ENCODE measurements around the gene DCPS.

The DCPS gene

GRCh38 chr11:126268361-126268707 is 35.5 kb upstream of the DCPS start:
- no peak overlapping the region for H2AFZ ChIP-seq (ENCODE audit: low read depth, low read length, severe bottlenecking)
- H3K36me3 ChIP-seq (ENCODE audit: low read length): no peaks in the 10 kb centered on the region

GRCh38 chr11:126268708-126269579 is 34.9 kb upstream of the DCPS start, which contains the start of the genes FOXRED1 and SRPRA:
Gene FOXRED1, plus strand, starts transcription at chr11:126269154. Its CDS starts 53 bp downstream, at chr11:126269207.
Gene SRPRA, minus strand, starts transcription at chr11:126268895. Its CDS starts 91 bp downstream, at chr11:126268804.
- peak within 1 kb of the TSS; percentile 76 for H2AFZ ChIP-seq (ENCODE audit: low read depth, low read length, severe bottlenecking)
- peak within 1 kb of the TSS; percentile 74 for H3K9ac ChIP-seq (ENCODE audit: low read length)
- H4K20me1 ChIP-seq (ENCODE audit: low read depth, low read length): no peaks in the 10 kb centered on the region
- 0 out of 2 replicates have a peak within 1 kb of the TSS, but pooled peaks have one; percentile 23 for H3K27ac ChIP-seq (ENCODE audit: low read depth, low read length)
- peak within 1 kb of the TSS; percentile 75 for H3K4me3 ChIP-seq (ENCODE audit: insufficient read depth, low read length, poor library complexity, severe bottlenecking)
- H3K9me2 ChIP-seq (replicated peaks; ENCODE audit: insufficient read depth, low read length): no peaks in the 10 kb centered on the region
- TF ChIP-seq, protein P1, sequence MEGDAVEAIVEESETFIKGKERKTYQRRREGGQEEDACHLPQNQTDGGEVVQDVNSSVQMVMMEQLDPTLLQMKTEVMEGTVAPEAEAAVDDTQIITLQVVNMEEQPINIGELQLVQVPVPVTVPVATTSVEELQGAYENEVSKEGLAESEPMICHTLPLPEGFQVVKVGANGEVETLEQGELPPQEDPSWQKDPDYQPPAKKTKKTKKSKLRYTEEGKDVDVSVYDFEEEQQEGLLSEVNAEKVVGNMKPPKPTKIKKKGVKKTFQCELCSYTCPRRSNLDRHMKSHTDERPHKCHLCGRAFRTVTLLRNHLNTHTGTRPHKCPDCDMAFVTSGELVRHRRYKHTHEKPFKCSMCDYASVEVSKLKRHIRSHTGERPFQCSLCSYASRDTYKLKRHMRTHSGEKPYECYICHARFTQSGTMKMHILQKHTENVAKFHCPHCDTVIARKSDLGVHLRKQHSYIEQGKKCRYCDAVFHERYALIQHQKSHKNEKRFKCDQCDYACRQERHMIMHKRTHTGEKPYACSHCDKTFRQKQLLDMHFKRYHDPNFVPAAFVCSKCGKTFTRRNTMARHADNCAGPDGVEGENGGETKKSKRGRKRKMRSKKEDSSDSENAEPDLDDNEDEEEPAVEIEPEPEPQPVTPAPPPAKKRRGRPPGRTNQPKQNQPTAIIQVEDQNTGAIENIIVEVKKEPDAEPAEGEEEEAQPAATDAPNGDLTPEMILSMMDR (IDR thresholded peaks at IDR 0.05; ENCODE audit: insufficient read depth, low read length, poor library complexity, severe bottlenecking): no peak
- TF ChIP-seq EZH2phosphoT487 (conservative IDR thresholded peaks at IDR 0.05; ENCODE audit: low read length): no peak
- no peaks in the 10 kb centered on the region for H3K36me3 ChIP-seq (ENCODE audit: low read length)
- peak within 1 kb of the TSS; percentile 80 for H3K4me2 ChIP-seq (ENCODE audit: low read depth, low read length, poor library complexity, severe bottlenecking)
- no peaks in the 10 kb centered on the region for H3K27me3 ChIP-seq (ENCODE audit: low read length)
- no peaks in the 10 kb centered on the region for H3K9me3 ChIP-seq (ENCODE audit: insufficient read depth, low read length)
- no peaks in the 10 kb centered on the region for H3F3A ChIP-seq (ENCODE audit: insufficient read depth)
- H3K79me2 ChIP-seq (ENCODE audit: insufficient read depth, low read length): peaks cover 25% of the 10 kb centered on the region

More at GRCh38 chr11:126268361-126268707, 35.5 kb upstream of the DCPS start:
- TF ChIP-seq, protein P1 (IDR thresholded peaks at IDR 0.05; ENCODE audit: insufficient read depth, low read length, poor library complexity, severe bottlenecking): no peak
- TF ChIP-seq EZH2phosphoT487 (conservative IDR thresholded peaks at IDR 0.05; ENCODE audit: low read length): no peak
- H3K4me2 ChIP-seq (ENCODE audit: low read depth, low read length, poor library complexity, severe bottlenecking): peak overlapping the region; percentile 80
- no peaks in the 10 kb centered on the region for H3K9me2 ChIP-seq (replicated peaks; ENCODE audit: insufficient read depth, low read length)
- H3F3A ChIP-seq (ENCODE audit: insufficient read depth): no peaks in the 10 kb centered on the region
- H3K9ac ChIP-seq (ENCODE audit: low read length): peak overlapping the region; percentile 74
- H3K27ac ChIP-seq (ENCODE audit: low read depth, low read length): 0 out of 2 replicates have a peak overlapping the region, but pooled peaks have one; percentile 23
- no peaks in the 10 kb centered on the region for H3K9me3 ChIP-seq (ENCODE audit: insufficient read depth, low read length)
- no peaks in the 10 kb centered on the region for H4K20me1 ChIP-seq (ENCODE audit: low read depth, low read length)
- H3K27me3 ChIP-seq (ENCODE audit: low read length): no peaks in the 10 kb centered on the region
- peak overlapping the region; percentile 57 for H3K4me3 ChIP-seq (ENCODE audit: insufficient read depth, low read length, poor library complexity, severe bottlenecking)
- peaks cover 25% of the 10 kb centered on the region for H3K79me2 ChIP-seq (ENCODE audit: insufficient read depth, low read length)

- Histone ChIP-seq H3K27me3 (ENCODE audit: low read length) (no peaks in the 10 kb centered on the region), H3K36me3 (ENCODE audit: low read length) (no peaks in the 10 kb centered on the region), H2AFZ (ENCODE audit: low read depth, low read length, severe bottlenecking) (no peak overlapping the region), H3K4me3 (ENCODE audit: insufficient read depth, low read length, poor library complexity, severe bottlenecking) (no peak overlapping the region), H3F3A (ENCODE audit: insufficient read depth) (no peaks in the 10 kb centered on the region), H3K9me3 (ENCODE audit: insufficient read depth, low read length) (no peaks in the 10 kb centered on the region), H3K27ac (ENCODE audit: low read depth, low read length) (no peak overlapping the region), H3K9me2 (replicated peaks; ENCODE audit: insufficient read depth, low read length) (no peaks in the 10 kb centered on the region), H3K9ac (ENCODE audit: low read length) (no peak overlapping the region), H4K20me1 (ENCODE audit: low read depth, low read length) (no peaks in the 10 kb centered on the region), H3K4me2 (ENCODE audit: low read depth, low read length, poor library complexity, severe bottlenecking) (no peak overlapping the region), H3K79me2 (ENCODE audit: insufficient read depth, low read length) (no peaks in the 10 kb centered on the region)
- TF ChIP-seq, protein P1 (IDR thresholded peaks at IDR 0.05; ENCODE audit: insufficient read depth, low read length, poor library complexity, severe bottlenecking): no peak
- no peak for TF ChIP-seq EZH2phosphoT487 (conservative IDR thresholded peaks at IDR 0.05; ENCODE audit: low read length)
Observed at GRCh38 chr11:126277322-126277721, 26.5 kb upstream of the DCPS start.

Data from SU-DHL-6 (cell line).